Measurements from ENCODE around the gene GLP2R. TPM values are rescaled to one million over a fixed set of nuclear protein-coding genes. Genes with fewer than 3 reads are reported as not detected.

GLP2R gene
- total and polyA plus RNA-seq, 9 donors: 0.03 to 0.79 (median 0.19) TPM; not detected in 5

DNA sequence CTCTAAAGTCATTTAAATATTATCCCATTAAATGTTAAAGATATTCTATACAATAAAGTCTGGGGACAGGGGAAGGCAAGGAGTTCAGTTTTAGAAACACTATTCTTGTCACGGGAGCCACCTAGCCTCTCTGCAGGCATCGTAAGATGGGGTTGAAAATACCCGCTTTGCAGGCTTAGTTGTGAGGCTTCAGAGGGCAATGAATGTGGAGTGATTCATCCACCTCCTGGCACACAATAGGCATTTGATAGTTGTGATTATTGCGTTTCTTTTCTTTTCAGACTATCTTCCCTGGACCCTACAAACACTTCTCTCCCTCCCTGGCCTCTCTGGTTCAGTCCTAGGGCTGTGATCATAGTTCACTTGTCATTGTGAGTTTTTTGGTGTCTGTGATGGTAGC, 19.6 kb downstream of the GLP2R start:
- DNase-seq: no peak
- no peak overlapping the region for H3K4me3 ChIP-seq (ENCODE audit: low read length)
- H3K9me3 ChIP-seq (replicated peaks; ENCODE audit: control insufficient read depth, low read depth, low read length): no peaks in the 10 kb centered on the region
- no peaks in the 10 kb centered on the region for H3K36me3 ChIP-seq (ENCODE audit: control insufficient read depth, insufficient read depth, low read length)
- peaks cover 5% of the 10 kb centered on the region for H3K4me1 ChIP-seq (ENCODE audit: control insufficient read depth, insufficient read depth, low read length)
- no peak overlapping the region for H3K27ac ChIP-seq (ENCODE audit: low read length)
- H3K27me3 ChIP-seq (ENCODE audit: control insufficient read depth, insufficient read depth, low read length): peaks cover 4% of the 10 kb centered on the region
- no CpG with 5 or more reads among the region's 4 CpGs for WGBS (ENCODE audit: insufficient coverage)

DNA sequence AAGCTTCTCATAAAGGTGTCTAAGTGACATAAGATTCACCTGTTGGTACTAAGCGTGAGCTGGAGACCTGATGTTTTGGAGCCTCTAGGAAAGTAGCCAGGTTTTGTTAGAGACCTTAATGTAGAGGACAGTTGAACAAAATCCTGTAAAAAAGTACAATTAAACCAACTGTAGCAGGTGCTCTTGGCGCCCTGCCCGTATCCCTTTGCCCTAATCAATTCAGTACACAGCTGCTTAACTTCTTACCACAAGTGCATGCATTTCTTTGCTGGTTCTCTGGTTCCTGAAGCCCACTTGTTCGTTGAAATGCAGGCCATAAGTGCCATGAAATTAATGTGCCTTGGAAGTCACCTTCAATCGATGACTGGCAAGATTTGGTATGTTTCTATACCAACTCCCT, 24.4 kb downstream of the GLP2R start:
- DNase-seq: no peak
- Histone ChIP-seq H3K9me3 (replicated peaks; ENCODE audit: control insufficient read depth, low read depth, low read length) (no peaks in the 10 kb centered on the region), H3K27me3 (ENCODE audit: control insufficient read depth, insufficient read depth, low read length) (peaks cover 2% of the 10 kb centered on the region), H3K27ac (ENCODE audit: low read length) (no peak overlapping the region), H3K4me3 (ENCODE audit: low read length) (no peak overlapping the region), H3K4me1 (ENCODE audit: control insufficient read depth, insufficient read depth, low read length) (no peaks in the 10 kb centered on the region), H3K36me3 (ENCODE audit: control insufficient read depth, insufficient read depth, low read length) (no peaks in the 10 kb centered on the region)
- 70% methylated on average over 2 of the region's 5 CpGs for whole genome bisulfite sequencing (ENCODE audit: insufficient coverage)

DNA sequence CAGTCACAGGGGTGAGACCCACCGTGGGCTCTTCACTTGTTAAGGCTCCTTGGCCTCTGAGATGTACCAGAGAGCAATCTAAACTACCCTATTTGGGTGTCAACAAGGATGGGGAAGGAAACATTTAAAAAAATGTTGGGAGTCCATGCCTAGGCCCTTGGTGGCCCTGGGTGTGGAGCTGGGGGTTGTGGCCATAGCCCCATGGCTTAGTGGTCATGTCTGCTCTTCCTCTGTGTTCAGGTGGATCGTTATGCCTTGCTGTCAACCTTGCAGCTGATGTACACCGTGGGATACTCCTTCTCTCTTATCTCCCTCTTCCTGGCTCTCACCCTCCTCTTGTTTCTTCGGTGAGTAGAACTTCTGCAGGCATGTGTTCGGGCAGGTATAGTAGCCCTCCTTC, 28.5 kb downstream of the GLP2R start:
- H3K9me3 ChIP-seq (replicated peaks; ENCODE audit: control insufficient read depth, low read depth, low read length): peaks cover 3% of the 10 kb centered on the region
- no peak for DNase-seq
- 88% methylated on average over 2 of the region's 5 CpGs for WGBS (ENCODE audit: insufficient coverage)
- H3K36me3 ChIP-seq (ENCODE audit: control insufficient read depth, insufficient read depth, low read length): no peaks in the 10 kb centered on the region
- no peaks in the 10 kb centered on the region for H3K4me1 ChIP-seq (ENCODE audit: control insufficient read depth, insufficient read depth, low read length)
- no peak overlapping the region for H3K27ac ChIP-seq (ENCODE audit: low read length)
- H3K4me3 ChIP-seq (ENCODE audit: low read length): no peak overlapping the region
- no peaks in the 10 kb centered on the region for H3K27me3 ChIP-seq (ENCODE audit: control insufficient read depth, insufficient read depth, low read length)

DNA sequence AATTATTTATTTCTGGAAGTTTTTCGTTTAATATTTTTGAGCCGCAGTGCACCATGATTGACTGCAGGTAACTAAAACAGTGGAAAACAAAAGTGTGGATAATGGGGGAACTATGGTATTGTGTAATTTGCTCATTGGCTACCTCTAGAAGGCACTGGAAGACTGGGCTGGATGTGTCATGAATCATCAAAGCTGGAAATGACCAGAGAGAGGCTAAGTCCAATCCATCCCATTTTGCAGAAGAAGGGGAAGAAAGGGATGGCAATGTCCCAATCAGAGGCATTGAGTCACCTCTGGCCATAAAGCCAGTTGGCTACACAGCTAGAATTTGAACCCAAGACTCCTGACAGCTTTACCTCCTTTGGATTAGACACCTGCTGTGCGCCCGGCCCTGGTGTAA, 29.3 kb downstream of the GLP2R start:
- H3K27me3 ChIP-seq (ENCODE audit: control insufficient read depth, insufficient read depth, low read length): no peaks in the 10 kb centered on the region
- H3K4me3 ChIP-seq (ENCODE audit: low read length): no peak overlapping the region
- no peak overlapping the region for H3K27ac ChIP-seq (ENCODE audit: low read length)
- no peaks in the 10 kb centered on the region for H3K36me3 ChIP-seq (ENCODE audit: control insufficient read depth, insufficient read depth, low read length)
- no peaks in the 10 kb centered on the region for H3K4me1 ChIP-seq (ENCODE audit: control insufficient read depth, insufficient read depth, low read length)
- peaks cover 5% of the 10 kb centered on the region for H3K9me3 ChIP-seq (replicated peaks; ENCODE audit: control insufficient read depth, low read depth, low read length)
- 82% methylated on average over 3 of the region's 4 CpGs for WGBS (ENCODE audit: insufficient coverage)
- no peak for DNase-seq

DNA sequence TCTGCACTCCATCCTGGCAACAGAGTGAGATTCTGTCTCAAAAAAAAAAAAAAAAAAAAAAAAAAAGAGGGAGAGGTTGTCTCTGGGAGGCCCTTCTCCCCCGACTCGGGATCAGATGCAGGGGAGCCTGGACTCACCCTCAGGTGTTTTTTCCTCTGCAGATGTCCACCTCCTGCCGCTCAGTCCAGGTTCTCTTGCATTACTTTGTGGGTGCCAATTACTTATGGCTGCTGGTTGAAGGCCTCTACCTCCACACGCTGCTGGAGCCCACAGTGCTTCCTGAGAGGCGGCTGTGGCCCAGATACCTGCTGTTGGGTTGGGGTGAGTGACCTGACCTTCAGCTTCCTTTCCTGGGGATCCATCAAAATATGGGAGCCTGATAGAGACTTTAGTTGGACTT, 34.1 kb downstream of the GLP2R start:
- H3K36me3 ChIP-seq (ENCODE audit: control insufficient read depth, insufficient read depth, low read length): no peaks in the 10 kb centered on the region
- DNase-seq: no peak
- H3K9me3 ChIP-seq (replicated peaks; ENCODE audit: control insufficient read depth, low read depth, low read length): peaks cover 10% of the 10 kb centered on the region
- no peak overlapping the region for H3K4me3 ChIP-seq (ENCODE audit: low read length)
- 88% methylated on average over 2 of the region's 5 CpGs for WGBS (ENCODE audit: insufficient coverage)
- H3K27ac ChIP-seq (ENCODE audit: low read length): no peak overlapping the region
- no peaks in the 10 kb centered on the region for H3K4me1 ChIP-seq (ENCODE audit: control insufficient read depth, insufficient read depth, low read length)
- H3K27me3 ChIP-seq (ENCODE audit: control insufficient read depth, insufficient read depth, low read length): no peaks in the 10 kb centered on the region

DNA sequence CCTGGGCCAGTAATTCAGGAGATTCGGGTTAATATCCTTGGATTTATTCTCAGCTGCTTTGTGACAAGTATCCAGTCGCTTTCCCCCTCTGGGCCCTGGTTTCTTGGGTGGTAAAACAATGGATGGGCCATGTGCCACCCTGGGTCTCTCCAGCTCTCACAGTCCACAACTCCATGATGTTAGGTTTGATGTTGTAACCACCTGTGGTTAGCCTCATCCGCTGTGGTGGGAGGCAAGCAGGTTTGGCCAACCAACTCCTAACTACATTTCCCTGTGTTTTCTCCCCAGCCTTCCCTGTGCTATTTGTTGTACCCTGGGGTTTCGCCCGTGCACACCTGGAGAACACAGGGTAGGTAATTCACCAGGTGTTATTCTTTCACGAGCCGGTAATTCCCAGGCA, 35.1 kb downstream of the GLP2R start:
- no peaks in the 10 kb centered on the region for H3K4me1 ChIP-seq (ENCODE audit: control insufficient read depth, insufficient read depth, low read length)
- no peak for DNase-seq
- no peaks in the 10 kb centered on the region for H3K36me3 ChIP-seq (ENCODE audit: control insufficient read depth, insufficient read depth, low read length)
- WGBS (ENCODE audit: insufficient coverage): 83% methylated on average over 1 of the region's 7 CpGs
- H3K4me3 ChIP-seq (ENCODE audit: low read length): no peak overlapping the region
- no peak overlapping the region for H3K27ac ChIP-seq (ENCODE audit: low read length)
- peaks cover 10% of the 10 kb centered on the region for H3K9me3 ChIP-seq (replicated peaks; ENCODE audit: control insufficient read depth, low read depth, low read length)
- H3K27me3 ChIP-seq (ENCODE audit: control insufficient read depth, insufficient read depth, low read length): no peaks in the 10 kb centered on the region

DNA sequence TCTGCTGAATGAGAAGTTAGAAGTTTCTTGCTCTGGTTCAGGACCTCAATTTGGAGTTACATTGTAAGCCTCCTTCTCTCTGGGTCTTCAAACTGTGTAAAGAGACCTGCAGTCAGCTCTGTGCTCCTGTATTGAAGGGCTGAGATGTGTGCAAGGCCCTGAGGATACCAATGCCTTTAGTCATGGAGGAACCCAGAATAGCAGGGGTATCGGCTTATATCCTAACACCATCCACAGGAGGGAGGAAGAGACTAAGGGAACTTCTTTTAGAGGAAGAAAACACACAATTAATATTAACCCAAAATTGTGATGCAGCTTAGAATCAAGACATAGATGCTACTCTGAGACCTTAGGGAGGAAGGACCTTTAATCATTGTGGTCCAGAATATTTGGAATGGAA, 36.5 kb downstream of the GLP2R start:
- H3K9me3 ChIP-seq (replicated peaks; ENCODE audit: control insufficient read depth, low read depth, low read length): peaks cover 10% of the 10 kb centered on the region

DNA sequence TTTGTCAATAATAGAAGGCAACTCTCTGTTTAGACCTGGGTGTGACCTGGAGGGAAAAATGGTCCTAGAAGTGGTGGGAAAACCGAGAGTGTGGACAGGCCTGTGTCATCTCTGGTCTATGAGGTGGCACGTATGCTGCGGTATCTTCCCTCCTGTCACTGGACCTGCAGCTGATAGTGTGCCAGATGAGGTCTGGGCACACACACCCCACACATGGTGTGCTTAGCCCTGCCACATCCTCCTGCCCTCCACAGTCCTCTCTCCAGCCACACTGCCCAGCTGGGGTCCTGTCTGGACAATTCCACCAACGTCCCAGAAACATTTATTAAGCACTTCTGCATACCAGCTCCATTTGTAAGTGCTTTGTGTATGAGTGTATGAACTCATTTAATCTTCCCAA, 37.2 kb downstream of the GLP2R start:
- no peaks in the 10 kb centered on the region for H3K4me1 ChIP-seq (ENCODE audit: control insufficient read depth, insufficient read depth, low read length)
- H3K36me3 ChIP-seq (ENCODE audit: control insufficient read depth, insufficient read depth, low read length): no peaks in the 10 kb centered on the region
- 60% methylated on average over 1 of the region's 4 CpGs for WGBS (ENCODE audit: insufficient coverage)
- no peak overlapping the region for H3K27ac ChIP-seq (ENCODE audit: low read length)
- no peaks in the 10 kb centered on the region for H3K27me3 ChIP-seq (ENCODE audit: control insufficient read depth, insufficient read depth, low read length)
- no peak for DNase-seq
- H3K9me3 ChIP-seq (replicated peaks; ENCODE audit: control insufficient read depth, low read depth, low read length): peaks cover 10% of the 10 kb centered on the region
- H3K4me3 ChIP-seq (ENCODE audit: low read length): no peak overlapping the region

More for the DNA sequence above, 36.5 kb downstream of the GLP2R start:
- Histone ChIP-seq H3K27ac (ENCODE audit: low read length) (no peak overlapping the region), H3K4me1 (ENCODE audit: control insufficient read depth, insufficient read depth, low read length) (no peaks in the 10 kb centered on the region), H3K4me3 (ENCODE audit: low read length) (no peak overlapping the region), H3K27me3 (ENCODE audit: control insufficient read depth, insufficient read depth, low read length) (no peaks in the 10 kb centered on the region), H3K36me3 (ENCODE audit: control insufficient read depth, insufficient read depth, low read length) (no peaks in the 10 kb centered on the region)
- WGBS (ENCODE audit: insufficient coverage): no CpG with 5 or more reads among the region's 1 CpG
- DNase-seq: no peak

DNA sequence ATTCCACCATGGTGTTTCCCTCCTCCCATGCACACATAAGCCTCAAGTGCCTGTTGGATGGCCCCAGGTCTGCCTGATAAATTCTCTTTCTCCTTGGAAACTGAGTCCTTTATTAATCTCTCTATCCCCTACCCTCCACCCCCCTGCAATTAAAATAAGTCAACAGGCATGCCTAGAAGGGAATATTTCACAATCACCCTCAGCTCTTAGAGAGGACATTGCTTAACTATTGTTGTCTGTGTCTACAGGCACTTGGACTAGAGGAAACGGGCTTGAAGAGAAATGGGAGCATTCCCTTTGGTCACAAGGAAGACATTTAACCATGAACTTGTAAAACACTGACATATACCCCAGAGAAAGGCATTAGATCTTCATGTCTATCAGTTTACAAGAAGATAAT, 39.9 kb downstream of the GLP2R start:
- no CpG with 5 or more reads among the region's 1 CpG for WGBS (ENCODE audit: insufficient coverage)
- H3K4me1 ChIP-seq (ENCODE audit: control insufficient read depth, insufficient read depth, low read length): no peaks in the 10 kb centered on the region
- no peaks in the 10 kb centered on the region for H3K9me3 ChIP-seq (replicated peaks; ENCODE audit: control insufficient read depth, low read depth, low read length)
- no peak overlapping the region for H3K4me3 ChIP-seq (ENCODE audit: low read length)
- H3K36me3 ChIP-seq (ENCODE audit: control insufficient read depth, insufficient read depth, low read length): no peaks in the 10 kb centered on the region
- no peak for DNase-seq
- H3K27me3 ChIP-seq (ENCODE audit: control insufficient read depth, insufficient read depth, low read length): no peaks in the 10 kb centered on the region
- no peak overlapping the region for H3K27ac ChIP-seq (ENCODE audit: low read length)

DNA sequence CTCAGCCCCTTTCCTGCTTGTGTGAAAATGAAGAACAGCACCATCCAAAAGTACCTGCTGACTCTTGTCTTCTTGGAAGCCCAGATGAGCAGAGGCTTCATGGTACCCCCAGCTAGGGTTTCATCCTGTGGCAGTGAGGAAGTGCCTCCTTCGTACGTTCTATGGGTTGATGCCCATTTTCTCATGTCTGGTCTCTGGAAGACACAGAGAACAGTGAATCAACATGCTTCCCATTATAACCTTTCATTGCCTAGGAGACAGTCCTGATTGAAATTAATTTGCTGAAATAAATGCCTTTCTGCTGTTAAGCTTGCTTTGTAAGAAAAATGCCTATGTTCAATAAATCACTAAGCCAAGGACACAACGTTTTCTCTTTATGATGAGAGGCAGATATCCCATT, 42.8 kb downstream of the GLP2R start:
- no peaks in the 10 kb centered on the region for H3K4me1 ChIP-seq (ENCODE audit: control insufficient read depth, insufficient read depth, low read length)
- H3K4me3 ChIP-seq (ENCODE audit: low read length): no peak overlapping the region
- no peaks in the 10 kb centered on the region for H3K36me3 ChIP-seq (ENCODE audit: control insufficient read depth, insufficient read depth, low read length)
- no peak overlapping the region for H3K27ac ChIP-seq (ENCODE audit: low read length)
- WGBS (ENCODE audit: insufficient coverage): no CpG with 5 or more reads among the region's 3 CpGs
- no peaks in the 10 kb centered on the region for H3K9me3 ChIP-seq (replicated peaks; ENCODE audit: control insufficient read depth, low read depth, low read length)
- H3K27me3 ChIP-seq (ENCODE audit: control insufficient read depth, insufficient read depth, low read length): no peaks in the 10 kb centered on the region
- no peak for DNase-seq

DNA sequence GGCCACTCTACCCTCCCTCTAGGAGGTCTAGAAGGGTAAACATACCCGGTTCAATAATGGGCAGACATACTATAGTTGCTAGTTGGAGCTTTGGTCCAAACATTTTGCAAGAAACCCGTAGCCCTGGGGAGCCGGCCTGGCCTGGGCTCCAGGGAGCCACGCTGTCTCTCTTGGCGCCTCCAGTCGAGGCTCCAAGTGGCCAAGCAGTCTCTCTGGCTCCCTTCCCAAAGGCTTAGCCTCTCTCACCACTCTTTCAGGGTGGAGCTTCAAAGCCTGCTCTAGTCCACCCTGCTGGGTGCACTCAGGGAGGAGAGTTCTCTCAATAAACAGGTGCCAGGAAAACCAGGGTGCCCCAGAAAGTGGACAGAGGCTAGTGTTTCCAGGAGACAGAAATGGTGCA, 47.1 kb downstream of the GLP2R start:
- no peak overlapping the region for H3K4me3 ChIP-seq (ENCODE audit: low read length)
- no peaks in the 10 kb centered on the region for H3K9me3 ChIP-seq (replicated peaks; ENCODE audit: control insufficient read depth, low read depth, low read length)
- H3K27me3 ChIP-seq (ENCODE audit: control insufficient read depth, insufficient read depth, low read length): no peaks in the 10 kb centered on the region
- no peaks in the 10 kb centered on the region for H3K36me3 ChIP-seq (ENCODE audit: control insufficient read depth, insufficient read depth, low read length)
- H3K4me1 ChIP-seq (ENCODE audit: control insufficient read depth, insufficient read depth, low read length): no peaks in the 10 kb centered on the region
- WGBS (ENCODE audit: insufficient coverage): 78% methylated on average over 5 of the region's 6 CpGs
- no peak overlapping the region for H3K27ac ChIP-seq (ENCODE audit: low read length)
- no peak for DNase-seq
